Esophagus squamous epithelium (tissue), 5 donors: Measurements from ENCODE around the gene GALNT3. TPM values are rescaled to one million over a fixed set of nuclear protein-coding genes. Genes with fewer than 3 reads are reported as not detected.

Source experiments
- DNase-seq: peaks from one replicate; lab custom pipeline; 2025; lab: John Stamatoyannopoulos, UW
- H3K27ac ChIP-seq, 4 donors: fragments of 200-600 bp; sonication (generic); one replicate each; pipeline ENCODE4 v1.5.1; 2016 to 2019; ENCODE audit warnings: mild to moderate bottlenecking in 1 of 4
- H3K27me3 ChIP-seq, 4 donors: fragments of 200-600 bp; sonication (generic); 1 replicate in 3 of 4; 2 replicates in 1 of 4; pipeline versions ENCODE4 v1.5.1 to v1.6.0; 2017 to 2021; ENCODE audit warnings: antibody characterized with exemption in 1 of 4
- H3K36me3 ChIP-seq, 3 donors: fragments of 200-600 bp; sonication (generic); one replicate each; pipeline ENCODE4 v1.5.1; 2016 to 2019
- H3K4me1 ChIP-seq, 3 donors: fragments of 200-600 bp; sonication (generic); one replicate each; pipeline ENCODE4 v1.5.1; 2017 to 2019
- H3K4me3 ChIP-seq, 4 donors: fragments of 200-600 bp; sonication (generic); 1 replicate in 3 of 4; 2 replicates in 1 of 4; pipeline ENCODE4 v1.5.1; 2016 to 2019; ENCODE audit warnings: mild to moderate bottlenecking in 2 of 4, moderate library complexity in 1 of 4
- H3K9me3 ChIP-seq, 3 donors: fragments of 200-600 bp; sonication (generic); one replicate each; pipeline ENCODE4 v1.5.1; 2016 to 2019
- CTCF ChIP-seq, 6 experiments: fragments of 450-650 bp in 4 of 6; fragments of 200-600 bp in 2 of 6; sonication (generic) in 2 of 6; IDR thresholded peaks; one replicate each; pipeline ENCODE4 v1.5.1; 2016 to 2019; ENCODE audit warnings: antibody characterized with exemption in 6 of 6, mild to moderate bottlenecking in 4 of 6, moderate library complexity in 4 of 6
- POLR2A ChIP-seq, 4 donors: fragments of 450-650 bp; IDR thresholded peaks; one replicate each; pipeline ENCODE4 v1.6.1; 2017; ENCODE audit warnings: antibody characterized with exemption in 4 of 4, mild to moderate bottlenecking in 4 of 4, moderate library complexity in 3 of 4
- WGBS, 2 donors: methylation state at CpG; one replicate each; pipeline ENCODE4 v1.1.5; 2018; 5-methylcytosine and 5-hydroxymethylcytosine counted together
- intact Hi-C: fragments of 100-400 bp; cut with DNase I; formaldehyde crosslinking; loops from one replicate; pipeline ENCODE4 v1.15.0; 2022
- total RNA-seq, 4 donors: library from RNA; depleted of rRNA; stranded (reverse); fragments of >200 nt; gene quantifications; one replicate each; pipeline ENCODE4 v1.1.0, GENCODE V29; 2016
- donor health status: DM: yes; HTN: yes; CAD: no.

GALNT3 gene
- total RNA-seq, 4 donors from 2014 or later, result 28.4 to 76.0 (median 43.3) TPM

GRCh38 chr2:165810418-165810817 lies 16.4 kb upstream of the GALNT3 start:
- Histone ChIP-seq H3K27me3 (no peaks in the 10 kb centered on the region), H3K27ac (no peak overlapping the region), H3K4me3 (no peak overlapping the region), H3K9me3 (no peaks in the 10 kb centered on the region), H3K36me3 (no peaks in the 10 kb centered on the region), H3K4me1 (peaks cover 0 to 6% (median 0%) of the 10 kb centered on the region in 3 donors)
- 88 to 91% methylated on average over 7 to 9 of the region's 9 CpGs for WGBS, 2 donors
- intact Hi-C loops, result no loop called here
- DNase-seq, result no peak
- TF ChIP-seq CTCF (IDR thresholded peaks at IDR 0.05) (no peak), POLR2A (IDR thresholded peaks at IDR 0.05) (no peak)

- Histone ChIP-seq H3K27me3 (no peaks in the 10 kb centered on the region), H3K36me3 (no peaks in the 10 kb centered on the region), H3K27ac (no peak overlapping the region), H3K9me3 (no peaks in the 10 kb centered on the region), H3K4me3 (no peak overlapping the region), H3K4me1 (peaks cover 0 to 19% (median 0%) of the 10 kb centered on the region in 3 donors)
- 39 to 46% methylated on average over 3 of the region's 3 CpGs for WGBS, 2 donors
- TF ChIP-seq CTCF (IDR thresholded peaks at IDR 0.05) (no peak), POLR2A (IDR thresholded peaks at IDR 0.05) (no peak)
- intact Hi-C loops, result no loop called here
- DNase-seq, result no peak
Measured at GRCh38 chr2:165804719-165805118, 10.7 kb upstream of the GALNT3 start.

- peaks cover 0 to 19% (median 0%) of the 10 kb centered on the region in 3 donors for H3K4me1 ChIP-seq
- no peaks in the 10 kb centered on the region for H3K27me3 ChIP-seq
- WGBS, 2 donors, result 72 to 75% methylated on average over 4 of the region's 4 CpGs
- H3K9me3 ChIP-seq, result no peaks in the 10 kb centered on the region
- H3K36me3 ChIP-seq, result no peaks in the 10 kb centered on the region
- intact Hi-C loops, result no loop called here
- no peak overlapping the region for H3K27ac ChIP-seq
- no peak for DNase-seq
- TF ChIP-seq POLR2A (IDR thresholded peaks at IDR 0.05), result no peak
- no peak for TF ChIP-seq CTCF (IDR thresholded peaks at IDR 0.05)
- no peak overlapping the region for H3K4me3 ChIP-seq
Measured at GRCh38 chr2:165803123-165803760, 9.2 kb upstream of the GALNT3 start.

- no peak for DNase-seq
- no peaks in the 10 kb centered on the region for H3K9me3 ChIP-seq
- H3K27me3 ChIP-seq, result no peaks in the 10 kb centered on the region
- intact Hi-C loops, result no loop called here
- TF ChIP-seq POLR2A (IDR thresholded peaks at IDR 0.05) (no peak), CTCF (IDR thresholded peaks at IDR 0.05) (no peak)
- WGBS, 2 donors, result 93 to 96% methylated on average over 2 to 3 of the region's 3 CpGs
- H3K27ac ChIP-seq, result no peak overlapping the region
- H3K4me3 ChIP-seq, result no peak overlapping the region
- H3K4me1 ChIP-seq, result peaks cover 0 to 15% (median 0%) of the 10 kb centered on the region in 3 donors
- no peaks in the 10 kb centered on the region for H3K36me3 ChIP-seq
Measured at GRCh38 chr2:165801176-165801575, 7.1 kb upstream of the GALNT3 start.

GRCh38 chr2:165796819-165797530 lies 2.9 kb upstream of the GALNT3 start:
- no peak for TF ChIP-seq POLR2A (IDR thresholded peaks at IDR 0.05)
- TF ChIP-seq CTCF (IDR thresholded peaks at IDR 0.05), result no peak
- intact Hi-C loops, result no loop called here
- H3K27me3 ChIP-seq, result peaks cover 0 to 17% (median 0%) of the 10 kb centered on the region in 4 donors
- no peak overlapping the region for H3K4me3 ChIP-seq
- H3K27ac ChIP-seq, result no peak overlapping the region
- 57 to 64% methylated on average over 3 of the region's 3 CpGs for WGBS, 2 donors
- H3K9me3 ChIP-seq, result no peaks in the 10 kb centered on the region
- no peak for DNase-seq
- H3K36me3 ChIP-seq, result no peaks in the 10 kb centered on the region
- H3K4me1 ChIP-seq, result peaks cover 0 to 33% (median 2%) of the 10 kb centered on the region in 3 donors
